ENCODE data around the gene PALLD. TPM values are rescaled to one million over a fixed set of nuclear protein-coding genes. Genes with fewer than 3 reads are reported as not detected.

PALLD gene
- total RNA-seq, 1 donor from 2014 or later: 38.6 TPM

GRCh38 chr4:168585168-168586091 is 88.6 kb downstream of the PALLD start:
- no peak for DNase-seq (ENCODE audit: extremely low read depth, low read depth, low spot score)

- DNase-seq (ENCODE audit: extremely low read depth, low read depth, low spot score): no peak
Observed at GRCh38 chr4:168586926-168587325, 90.1 kb downstream of the PALLD start.

GRCh38 chr4:168587411-168588125 is 90.7 kb downstream of the PALLD start:
- DNase-seq (ENCODE audit: extremely low read depth, low read depth, low spot score): no peak

- DNase-seq (ENCODE audit: extremely low read depth, low read depth, low spot score): no peak
Observed at GRCh38 chr4:168588916-168589531, 92.2 kb downstream of the PALLD start.

GRCh38 chr4:168592676-168593075 is 95.8 kb downstream of the PALLD start:
- no peak for DNase-seq (ENCODE audit: extremely low read depth, low read depth, low spot score)

- no peak for DNase-seq (ENCODE audit: extremely low read depth, low read depth, low spot score)
Observed at GRCh38 chr4:168593399-168593798, 96.5 kb downstream of the PALLD start.

GRCh38 chr4:168594121-168594520 is 97.3 kb downstream of the PALLD start:
- no peak for DNase-seq (ENCODE audit: extremely low read depth, low read depth, low spot score)

GRCh38 chr4:168598191-168598590 is 101.3 kb downstream of the PALLD start:
- DNase-seq (ENCODE audit: extremely low read depth, low read depth, low spot score): no peak

GRCh38 chr4:168600796-168601583 is 104.1 kb downstream of the PALLD start:
- DNase-seq (ENCODE audit: extremely low read depth, low read depth, low spot score): no peak

- no peak for DNase-seq (ENCODE audit: extremely low read depth, low read depth, low spot score)
Observed at GRCh38 chr4:168601899-168602298, 105.0 kb downstream of the PALLD start.

GRCh38 chr4:168604496-168605373 is 107.9 kb downstream of the PALLD start:
- peak; percentile 94 for DNase-seq (ENCODE audit: extremely low read depth, low read depth, low spot score)

GRCh38 chr4:168605411-168605810 is 108.6 kb downstream of the PALLD start:
- no peak for DNase-seq (ENCODE audit: extremely low read depth, low read depth, low spot score)

GRCh38 chr4:168607215-168607614 is 110.4 kb downstream of the PALLD start:
- no peak for DNase-seq (ENCODE audit: extremely low read depth, low read depth, low spot score)

- DNase-seq (ENCODE audit: extremely low read depth, low read depth, low spot score): no peak
Observed at GRCh38 chr4:168608771-168609170, 111.9 kb downstream of the PALLD start.

- DNase-seq (ENCODE audit: extremely low read depth, low read depth, low spot score): no peak
Observed at GRCh38 chr4:168609369-168609768, 112.5 kb downstream of the PALLD start.

- DNase-seq (ENCODE audit: extremely low read depth, low read depth, low spot score): no peak
Observed at GRCh38 chr4:168610911-168611530, 114.2 kb downstream of the PALLD start.

- DNase-seq (ENCODE audit: extremely low read depth, low read depth, low spot score): no peak
Observed at GRCh38 chr4:168612450-168613135, 115.7 kb downstream of the PALLD start.

- no peak for DNase-seq (ENCODE audit: extremely low read depth, low read depth, low spot score)
Observed at GRCh38 chr4:168613869-168614268, 117.0 kb downstream of the PALLD start.

All from glomerular endothelial cell (primary cell).